Endothelial cell of umbilical vein (primary cell): ENCODE data around the gene CNPY1. TPM values are rescaled to one million over a fixed set of nuclear protein-coding genes. Genes with fewer than 3 reads are reported as not detected.

Source experiments
- BruUV-seq: library from RNA; stranded (reverse); fragments of 400-500 nt; replicated peaks from 2 replicates; lab custom pipeline; 2021; lab: Mats Ljungman, UMichigan
- CTCF ChIA-PET: fragments of 300-600, 350-600 bp; sonication (Branson Sonifier 250); formaldehyde crosslinking; loops from one replicate; lab custom pipeline; 2021; ENCODE audit warnings: antibody characterized with exemption, inconsistent platforms; lab: Charles Lee
- POLR2A ChIA-PET: fragments of 300-600, 350-600 bp; sonication (Branson Sonifier 250); formaldehyde crosslinking; loops from one replicate; lab custom pipeline; 2021; ENCODE audit warnings: antibody characterized with exemption, inconsistent platforms; lab: Charles Lee
- DNase-seq: peaks from one replicate; pipeline ENCODE4 v3.0.0-alpha.2; 2011; ENCODE audit warnings: low read depth, low spot score
- FAIRE-seq: peaks from 2 replicates; lab custom pipeline; 2011; peaks lifted over from hg19 to GRCh38; lab: Jason Lieb, UNC
- H2AFZ ChIP-seq: 2 replicates; pipeline ENCODE4 v1.6.0; 2012; ENCODE audit warnings: low read depth, low read length, control low read depth, inconsistent platforms
- H3K27ac ChIP-seq: 2 replicates; pipeline ENCODE4 v1.5.1; 2011; ENCODE audit warnings: low read depth, mild to moderate bottlenecking, control low read depth, low read length, moderate library complexity; ENCODE audit not compliant: insufficient read depth
- H3K27me3 ChIP-seq, 2 experiments: 2 replicates each; pipeline versions ENCODE4 v1.6.0 to v1.6.1; 2011; ENCODE audit warnings: low read length in 2 of 2, mixed read lengths in 1 of 2; ENCODE audit not compliant: control insufficient read depth in 2 of 2, insufficient read depth in 2 of 2
- H3K36me3 ChIP-seq, 2 experiments: 2 replicates in 1 of 2; 3 replicates in 1 of 2; pipeline ENCODE4 v1.5.1; 2011; ENCODE audit warnings: low read length in 2 of 2, mild to moderate bottlenecking in 1 of 2, moderate library complexity in 1 of 2; ENCODE audit not compliant: control insufficient read depth in 2 of 2, insufficient read depth in 2 of 2; ENCODE audit errors: extremely low read depth in 1 of 2
- H3K4me1 ChIP-seq: 3 replicates; pipeline ENCODE4 v1.5.1; 2011; ENCODE audit warnings: mild to moderate bottlenecking, low read length; ENCODE audit not compliant: control insufficient read depth, insufficient read depth; ENCODE audit errors: extremely low read depth
- H3K4me2 ChIP-seq: 2 replicates; pipeline ENCODE4 v1.6.1; 2011; ENCODE audit warnings: low read length, control low read depth, mixed read lengths; ENCODE audit not compliant: insufficient read depth
- H3K4me3 ChIP-seq, 3 experiments: fragments of 200-600 bp in 1 of 3; sonication (generic), shearing (Covaris generic) in 1 of 3; replicated peaks in 1 of 3; 2 replicates each; pipeline ENCODE4 v1.5.1; 2011 to 2016; ENCODE audit warnings: control low read depth in 3 of 3, low read length in 3 of 3, mild to moderate bottlenecking in 2 of 3, inconsistent platforms in 1 of 3, low read depth in 1 of 3, moderate library complexity in 1 of 3; ENCODE audit not compliant: insufficient read depth in 1 of 3
- H3K79me2 ChIP-seq: 2 replicates; pipeline ENCODE4 v1.6.0; 2012; ENCODE audit warnings: low read length, inconsistent platforms; ENCODE audit not compliant: control insufficient read depth, insufficient read depth
- H3K9ac ChIP-seq: replicated peaks from 2 replicates; pipeline ENCODE3; 2011; ENCODE audit warnings: low read length, control low read depth; ENCODE audit not compliant: insufficient read depth; ENCODE audit errors: extremely low read depth
- H3K9me1 ChIP-seq: replicated peaks from 3 replicates; pipeline ENCODE4 v1.6.0; 2011; ENCODE audit warnings: mild to moderate bottlenecking, low read length; ENCODE audit not compliant: control insufficient read depth, insufficient read depth; ENCODE audit errors: extremely low read depth
- H3K9me3 ChIP-seq: replicated peaks from 2 replicates; pipeline ENCODE4 v1.5.1; 2012; ENCODE audit warnings: low read length, inconsistent platforms; ENCODE audit not compliant: control insufficient read depth, insufficient read depth
- H4K20me1 ChIP-seq: replicated peaks from 2 replicates; pipeline ENCODE3; 2011; ENCODE audit warnings: mild to moderate bottlenecking, low read length; ENCODE audit not compliant: control insufficient read depth, insufficient read depth; ENCODE audit errors: extremely low read depth
- EZH2 ChIP-seq: IDR thresholded peaks from 2 replicates; pipeline ENCODE4 v1.6.1; 2012; ENCODE audit warnings: borderline replicate concordance, low read depth, mild to moderate bottlenecking, moderate library complexity, low read length, inconsistent platforms; ENCODE audit not compliant: severe bottlenecking
- FOS ChIP-seq: IDR thresholded peaks from 2 replicates; pipeline ENCODE4 v1.6.1; 2011; ENCODE audit warnings: mild to moderate bottlenecking, low read length, moderate library complexity, borderline replicate concordance; ENCODE audit not compliant: insufficient read depth
- GATA2 ChIP-seq: IDR thresholded peaks from 2 replicates; pipeline ENCODE4 v1.7.0; 2011; ENCODE audit warnings: low read depth, mild to moderate bottlenecking, moderate library complexity, mixed read lengths, low read length; ENCODE audit not compliant: insufficient read length, insufficient read depth
- JUN ChIP-seq: IDR thresholded peaks from 2 replicates; pipeline ENCODE4 v1.6.1; 2011; ENCODE audit warnings: borderline replicate concordance, low read depth; ENCODE audit not compliant: insufficient read length, insufficient read depth
- MYC ChIP-seq: IDR thresholded peaks from one replicate; pipeline ENCODE4 v1.6.1; 2011; ENCODE audit warnings: mild to moderate bottlenecking, low read depth, low read length
- POLR2A ChIP-seq: IDR thresholded peaks from 2 replicates; pipeline ENCODE4 v1.6.1; 2012; ENCODE audit warnings: low read depth, mild to moderate bottlenecking, control low read depth, low read length
- POLR2AphosphoS5 ChIP-seq: IDR thresholded peaks from 2 replicates; pipeline ENCODE4 v1.6.1; 2012; ENCODE audit warnings: low read depth, mild to moderate bottlenecking, control low read depth, low read length, moderate library complexity; ENCODE audit not compliant: insufficient read depth
- dilution Hi-C: fragments of 300-500 bp; cut with MboI; formaldehyde crosslinking; loops from one replicate; pipeline ENCODE4 v1.15.0; 2019; ENCODE audit warnings: low sequenced_read_pairs; ENCODE audit not compliant: extremely low pct_ligation_motif_present
- intact Hi-C: fragments of 100-400 bp; cut with micrococcal nuclease; formaldehyde crosslinking; loops from one replicate; pipeline ENCODE4 v1.10.0; 2022
- polyA plus RNA-seq, 4 experiments: library from polyadenylated mRNA; depleted of rRNA in 3 of 4; stranded (reverse) in 3 of 4; unstranded in 1 of 4; fragments of >200 nt; gene quantifications; 2 replicates each; pipeline versions ENCODE4 v1.2.1 to v1.2.3, GENCODE V29; 2011 to 2012; ENCODE audit warnings: missing spikeins in 1 of 4
- total RNA-seq: library from RNA; stranded (reverse); gene quantifications from 2 replicates; pipeline ENCODE4 v1.2.3, GENCODE V29; 2021
- TF ChIP-seq, protein P1 (sequence below): IDR thresholded peaks from 2 replicates; pipeline ENCODE4 v1.6.1; 2011; ENCODE audit not compliant: insufficient read depth, insufficient read length
- TF ChIP-seq, protein P2 (sequence below), 2 donors: IDR thresholded peaks; 1 replicate in 1 of 2; 2 replicates in 1 of 2; pipeline ENCODE4 v1.5.1; 2011; ENCODE audit warnings: low read length in 2 of 2, mild to moderate bottlenecking in 2 of 2, moderate library complexity in 2 of 2, control low read depth in 1 of 2, inconsistent platforms in 1 of 2, low read depth in 1 of 2; ENCODE audit not compliant: insufficient read depth in 1 of 2; ENCODE audit errors: extremely low read depth in 1 of 2

The CNPY1 gene
- total and polyA plus RNA-seq, 2 donors (not counting 3 experiments of a cell fraction or from before 2014, with no cell fraction given): not detected

GRCh38 chr7:155593461-155594162 is 47.3 kb upstream of the CNPY1 start:
- Histone ChIP-seq H3K36me3 (no peaks in the 10 kb centered on the region), H4K20me1 (no peaks in the 10 kb centered on the region), H2AFZ (no peak overlapping the region), H3K4me3 (no peak overlapping the region), H3K27ac (no peak overlapping the region), H3K27me3 (peaks cover 3 to 6% of the 10 kb centered on the region in 2 experiments), H3K9ac (no peak overlapping the region), H3K79me2 (no peaks in the 10 kb centered on the region), H3K9me3 (no peaks in the 10 kb centered on the region), H3K4me1 (no peaks in the 10 kb centered on the region), H3K4me2 (no peak overlapping the region), H3K9me1 (no peaks in the 10 kb centered on the region)
- no TSS peak for BruUV-seq
- DNase-seq (no peak), FAIRE-seq (no peak)
- dilution Hi-C loops: no loop called here
- TF ChIP-seq MYC (no peak), EZH2 (no peak), FOS (no peak)
- TF ChIP-seq, protein P1, sequence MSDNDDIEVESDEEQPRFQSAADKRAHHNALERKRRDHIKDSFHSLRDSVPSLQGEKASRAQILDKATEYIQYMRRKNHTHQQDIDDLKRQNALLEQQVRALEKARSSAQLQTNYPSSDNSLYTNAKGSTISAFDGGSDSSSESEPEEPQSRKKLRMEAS: no peak
- POLR2A ChIA-PET: no interaction called here
- intact Hi-C loops: no loop called here
- CTCF ChIA-PET: interaction anchor here (1.4 to 2.1 kb wide), 2 partner anchors 174 to 666 kb away, joined by 4 to 9 read pairs; no protein-coding TSS in a partner anchor

GRCh38 chr7:155591055-155591775 is 44.9 kb upstream of the CNPY1 start:
- no peaks in the 10 kb centered on the region for H4K20me1 ChIP-seq
- ChIA-PET CTCF (interaction anchor here (2.4 kb wide), 1 partner anchor 8 kb away, joined by 11 read pairs; no protein-coding TSS in a partner anchor), POLR2A (no interaction called here)
- no peak overlapping the region for H3K4me3 ChIP-seq
- no TSS peak for BruUV-seq
- TF ChIP-seq JUN: no peak
- no peak for TF ChIP-seq POLR2A
- TF ChIP-seq EZH2: no peak
- no peak for TF ChIP-seq POLR2AphosphoS5
- TF ChIP-seq, protein P2, sequence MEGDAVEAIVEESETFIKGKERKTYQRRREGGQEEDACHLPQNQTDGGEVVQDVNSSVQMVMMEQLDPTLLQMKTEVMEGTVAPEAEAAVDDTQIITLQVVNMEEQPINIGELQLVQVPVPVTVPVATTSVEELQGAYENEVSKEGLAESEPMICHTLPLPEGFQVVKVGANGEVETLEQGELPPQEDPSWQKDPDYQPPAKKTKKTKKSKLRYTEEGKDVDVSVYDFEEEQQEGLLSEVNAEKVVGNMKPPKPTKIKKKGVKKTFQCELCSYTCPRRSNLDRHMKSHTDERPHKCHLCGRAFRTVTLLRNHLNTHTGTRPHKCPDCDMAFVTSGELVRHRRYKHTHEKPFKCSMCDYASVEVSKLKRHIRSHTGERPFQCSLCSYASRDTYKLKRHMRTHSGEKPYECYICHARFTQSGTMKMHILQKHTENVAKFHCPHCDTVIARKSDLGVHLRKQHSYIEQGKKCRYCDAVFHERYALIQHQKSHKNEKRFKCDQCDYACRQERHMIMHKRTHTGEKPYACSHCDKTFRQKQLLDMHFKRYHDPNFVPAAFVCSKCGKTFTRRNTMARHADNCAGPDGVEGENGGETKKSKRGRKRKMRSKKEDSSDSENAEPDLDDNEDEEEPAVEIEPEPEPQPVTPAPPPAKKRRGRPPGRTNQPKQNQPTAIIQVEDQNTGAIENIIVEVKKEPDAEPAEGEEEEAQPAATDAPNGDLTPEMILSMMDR (IDR thresholded peaks at IDR 0.05; ENCODE audit: extremely low read depth in 1 of 2, insufficient read depth in 1 of 2, low read depth in 1 of 2, low read length in 2 of 2): no peak
- no peak for TF ChIP-seq GATA2
- TF ChIP-seq, protein P1: no peak
- no peak for TF ChIP-seq MYC
- TF ChIP-seq FOS: no peak
- H3K9ac ChIP-seq: no peak overlapping the region
- no peaks in the 10 kb centered on the region for H3K79me2 ChIP-seq
- H3K9me1 ChIP-seq: no peaks in the 10 kb centered on the region
- no peaks in the 10 kb centered on the region for H3K4me1 ChIP-seq
- no peak overlapping the region for H3K4me2 ChIP-seq
- no peak overlapping the region for H2AFZ ChIP-seq
- no peaks in the 10 kb centered on the region for H3K36me3 ChIP-seq
- no peak for FAIRE-seq
- no peaks in the 10 kb centered on the region for H3K9me3 ChIP-seq
- intact Hi-C loops: no loop called here
- dilution Hi-C loops: no loop called here
- no peak for DNase-seq
- H3K27ac ChIP-seq: no peak overlapping the region
- H3K27me3 ChIP-seq: peaks cover 0 to 2% of the 10 kb centered on the region in 2 experiments
